ENCODE measurements around the gene OR2F1.
"Not testable (repeated sequence)": the region's sequence is repeated elsewhere in the genome, so short reads cannot be mapped to it uniquely, and the experiment has no call there.

The OR2F1 gene

DNA sequence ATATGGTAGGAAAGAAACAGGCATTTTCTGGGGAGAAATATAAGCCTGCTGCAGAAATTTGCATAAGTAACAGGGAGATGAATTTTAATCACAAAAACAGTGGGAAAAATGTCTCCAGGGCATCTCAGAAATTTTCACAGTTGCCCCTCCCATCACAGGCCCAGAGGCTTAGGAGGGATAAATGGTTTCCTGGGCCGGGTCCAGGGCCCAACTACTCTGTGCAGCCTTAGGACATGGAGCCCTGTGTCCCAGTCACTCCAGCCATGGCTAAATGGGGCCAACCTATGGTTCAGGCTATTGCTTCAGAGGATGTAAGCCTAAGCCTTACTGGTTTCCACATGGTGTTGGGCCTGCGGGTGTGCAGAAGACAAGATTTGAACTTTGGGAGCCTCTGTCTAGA is 54.7 kb downstream of the OR2F1 start:
- TF ChIP-seq, protein P1, sequence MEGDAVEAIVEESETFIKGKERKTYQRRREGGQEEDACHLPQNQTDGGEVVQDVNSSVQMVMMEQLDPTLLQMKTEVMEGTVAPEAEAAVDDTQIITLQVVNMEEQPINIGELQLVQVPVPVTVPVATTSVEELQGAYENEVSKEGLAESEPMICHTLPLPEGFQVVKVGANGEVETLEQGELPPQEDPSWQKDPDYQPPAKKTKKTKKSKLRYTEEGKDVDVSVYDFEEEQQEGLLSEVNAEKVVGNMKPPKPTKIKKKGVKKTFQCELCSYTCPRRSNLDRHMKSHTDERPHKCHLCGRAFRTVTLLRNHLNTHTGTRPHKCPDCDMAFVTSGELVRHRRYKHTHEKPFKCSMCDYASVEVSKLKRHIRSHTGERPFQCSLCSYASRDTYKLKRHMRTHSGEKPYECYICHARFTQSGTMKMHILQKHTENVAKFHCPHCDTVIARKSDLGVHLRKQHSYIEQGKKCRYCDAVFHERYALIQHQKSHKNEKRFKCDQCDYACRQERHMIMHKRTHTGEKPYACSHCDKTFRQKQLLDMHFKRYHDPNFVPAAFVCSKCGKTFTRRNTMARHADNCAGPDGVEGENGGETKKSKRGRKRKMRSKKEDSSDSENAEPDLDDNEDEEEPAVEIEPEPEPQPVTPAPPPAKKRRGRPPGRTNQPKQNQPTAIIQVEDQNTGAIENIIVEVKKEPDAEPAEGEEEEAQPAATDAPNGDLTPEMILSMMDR (IDR thresholded peaks at IDR 0.05; ENCODE audit: extremely low read depth, missing control alignments): no peak
- DNase-seq (ENCODE audit: low spot score): no peak

- not testable (repeated sequence) for DNase-seq (ENCODE audit: low spot score)
These were observed 55.4 kb downstream of the OR2F1 start for GRCh38 chr7:144010061-144010460.

DNA sequence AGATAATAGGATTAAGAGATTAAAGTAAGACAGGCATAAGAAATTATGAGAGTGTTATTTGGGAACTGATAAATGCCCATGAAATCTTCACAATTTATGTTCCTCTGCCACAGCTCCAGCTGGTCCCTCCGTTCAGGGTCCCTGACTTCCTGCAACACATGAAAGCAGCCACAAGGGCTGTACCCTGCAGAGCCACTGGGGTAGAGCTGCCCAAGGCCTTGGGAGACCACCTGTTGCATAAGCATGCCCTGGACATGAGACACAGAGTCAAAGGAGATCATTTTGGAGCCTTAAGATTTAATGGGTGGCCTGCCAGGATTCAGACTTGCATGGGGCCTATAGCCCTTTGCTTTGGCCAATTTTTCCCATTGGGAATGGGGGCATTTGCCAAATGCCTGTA is 56.2 kb downstream of the OR2F1 start:
- not testable (repeated sequence) for DNase-seq (ENCODE audit: low spot score)

DNA sequence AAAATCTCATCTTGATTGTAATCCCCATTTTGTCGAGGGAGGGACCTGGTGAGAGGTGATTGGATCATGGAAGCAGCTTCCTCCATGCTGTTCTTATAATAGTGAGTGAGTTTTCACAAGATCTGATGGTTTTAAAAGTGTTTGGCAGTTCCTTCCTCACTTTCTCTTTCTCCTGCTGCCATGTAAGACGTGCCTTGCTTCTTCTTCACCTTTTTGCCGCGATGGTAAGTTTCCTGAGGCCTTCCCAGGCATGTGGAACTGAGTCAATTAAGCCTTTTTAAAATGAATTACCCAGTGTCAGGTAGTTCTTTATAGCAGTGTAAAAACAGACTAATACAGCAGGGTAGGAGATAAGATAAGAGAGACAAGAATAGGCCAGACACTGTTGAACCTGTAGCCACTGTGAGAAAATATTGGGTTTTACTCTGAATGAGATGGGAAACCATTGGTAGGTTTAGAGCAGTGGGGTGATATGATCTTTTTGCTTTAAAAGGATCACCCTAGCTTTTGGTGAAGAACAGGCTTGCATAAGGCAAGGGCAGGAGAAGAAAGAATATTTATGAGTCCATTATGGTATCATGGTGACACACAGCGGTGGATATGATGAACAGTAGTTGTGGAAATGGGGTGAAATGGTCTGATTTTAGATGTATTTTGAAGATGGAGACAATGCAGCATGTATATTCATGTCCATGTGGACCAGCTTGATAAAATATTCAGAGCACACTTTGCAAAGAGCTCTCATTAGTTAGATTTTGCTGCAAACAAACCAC is 57.0 kb downstream of the OR2F1 start:
- no peak for DNase-seq (ENCODE audit: low spot score)

More for the DNA sequence above, 57.0 kb downstream of the OR2F1 start:
- TF ChIP-seq, protein P1 (IDR thresholded peaks at IDR 0.05; ENCODE audit: extremely low read depth, missing control alignments): no peak
